Coronary artery (tissue), 2 donors: Measurements from ENCODE around the gene HIVEP2.

ENCODE experiments used
- DNase-seq: peaks from one replicate; pipeline ENCODE4 v3.0.0-alpha.2; 2017; ENCODE audit warnings: low spot score
- H3K27ac ChIP-seq, 2 donors: fragments of 200-600 bp; sonication (generic); one replicate each; pipeline ENCODE4 v1.5.1; 2016 to 2019
- H3K4me3 ChIP-seq: fragments of 200-600 bp; sonication (generic); 2 replicates; pipeline ENCODE4 v1.5.1; 2016; ENCODE audit warnings: mild to moderate bottlenecking, moderate library complexity
- TF ChIP-seq, protein P1 (sequence below): fragments of 200-600 bp; sonication (generic); IDR thresholded peaks from one replicate; pipeline ENCODE4 v1.5.1; 2019; ENCODE audit warnings: antibody characterized with exemption

Gene HIVEP2

DNA sequence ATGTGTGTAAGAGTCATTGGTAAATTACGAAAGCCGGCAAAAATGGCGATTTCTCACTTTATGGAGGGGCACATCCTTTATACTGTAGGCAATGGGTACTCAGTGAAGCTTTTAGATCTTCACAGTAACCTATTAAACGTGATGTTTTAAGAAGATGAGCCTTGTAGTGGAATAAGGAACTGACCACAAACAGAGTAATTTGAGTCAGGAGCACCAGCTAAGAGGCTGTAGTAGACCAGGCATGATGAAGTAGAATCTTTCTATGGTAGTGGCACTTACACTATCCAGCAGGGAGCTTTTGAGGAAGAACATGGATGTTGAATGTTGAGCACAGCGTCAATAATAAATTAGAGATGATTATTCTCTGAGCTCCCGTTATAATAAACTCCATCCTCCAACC lies 65.9 kb downstream of the HIVEP2 start:
- Histone ChIP-seq H3K27ac (no peak overlapping the region), H3K4me3 (no peak overlapping the region)
- TF ChIP-seq, protein P1, sequence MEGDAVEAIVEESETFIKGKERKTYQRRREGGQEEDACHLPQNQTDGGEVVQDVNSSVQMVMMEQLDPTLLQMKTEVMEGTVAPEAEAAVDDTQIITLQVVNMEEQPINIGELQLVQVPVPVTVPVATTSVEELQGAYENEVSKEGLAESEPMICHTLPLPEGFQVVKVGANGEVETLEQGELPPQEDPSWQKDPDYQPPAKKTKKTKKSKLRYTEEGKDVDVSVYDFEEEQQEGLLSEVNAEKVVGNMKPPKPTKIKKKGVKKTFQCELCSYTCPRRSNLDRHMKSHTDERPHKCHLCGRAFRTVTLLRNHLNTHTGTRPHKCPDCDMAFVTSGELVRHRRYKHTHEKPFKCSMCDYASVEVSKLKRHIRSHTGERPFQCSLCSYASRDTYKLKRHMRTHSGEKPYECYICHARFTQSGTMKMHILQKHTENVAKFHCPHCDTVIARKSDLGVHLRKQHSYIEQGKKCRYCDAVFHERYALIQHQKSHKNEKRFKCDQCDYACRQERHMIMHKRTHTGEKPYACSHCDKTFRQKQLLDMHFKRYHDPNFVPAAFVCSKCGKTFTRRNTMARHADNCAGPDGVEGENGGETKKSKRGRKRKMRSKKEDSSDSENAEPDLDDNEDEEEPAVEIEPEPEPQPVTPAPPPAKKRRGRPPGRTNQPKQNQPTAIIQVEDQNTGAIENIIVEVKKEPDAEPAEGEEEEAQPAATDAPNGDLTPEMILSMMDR: no peak
- no peak for DNase-seq

GRCh38 chr6:142878407-142878806 lies 66.6 kb downstream of the HIVEP2 start:
- no peak for DNase-seq
- H3K27ac ChIP-seq: no peak overlapping the region
- TF ChIP-seq, protein P1: no peak
- H3K4me3 ChIP-seq: no peak overlapping the region

DNA sequence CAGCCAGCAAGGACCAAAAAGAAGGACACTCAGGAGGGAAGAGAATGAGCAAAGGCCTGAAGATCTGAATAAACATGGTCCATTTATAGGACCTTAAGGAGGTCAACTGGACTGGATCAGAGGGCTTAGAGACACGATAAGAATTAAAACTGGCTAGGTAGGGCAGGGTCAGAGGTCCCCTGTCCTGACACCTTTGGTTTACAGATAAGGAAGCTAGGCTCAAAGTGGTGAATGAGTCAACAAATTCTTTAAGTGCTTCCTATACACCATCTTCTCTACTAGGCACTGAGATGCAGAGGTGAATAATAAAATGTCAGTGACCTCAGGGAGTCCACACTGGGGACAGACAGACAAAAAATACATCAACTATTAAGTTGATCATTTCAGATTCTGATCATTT lies 70.3 kb downstream of the HIVEP2 start:
- TF ChIP-seq, protein P1: no peak
- no peak for DNase-seq
- no peak overlapping the region for H3K27ac ChIP-seq
- no peak overlapping the region for H3K4me3 ChIP-seq

DNA sequence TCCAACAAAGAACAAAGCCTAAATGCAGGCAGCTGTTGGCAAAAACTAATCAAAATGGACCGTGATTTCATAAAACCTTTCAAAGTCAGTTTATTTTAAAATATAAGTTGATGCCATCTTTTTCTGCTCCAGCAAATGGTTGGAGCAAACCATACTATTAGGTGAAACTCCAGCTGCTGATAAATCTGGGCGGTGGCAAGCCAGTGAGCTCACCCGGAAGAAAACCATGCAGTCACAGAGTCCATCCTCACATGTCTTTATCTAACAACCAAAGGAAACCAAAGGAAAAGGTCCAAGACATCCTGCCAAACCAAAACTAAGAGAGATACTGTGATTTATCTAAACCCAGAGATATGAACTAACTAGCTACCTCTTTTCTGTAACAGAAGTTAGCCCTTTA lies 72.6 kb downstream of the HIVEP2 start:
- TF ChIP-seq, protein P1: no peak
- peak overlapping the region; percentile 35 to 66 for H3K27ac ChIP-seq
- no peak for DNase-seq
- H3K4me3 ChIP-seq: no peak overlapping the region

GRCh38 chr6:142871910-142872331 lies 73.1 kb downstream of the HIVEP2 start:
- no peak for DNase-seq
- peak overlapping the region; percentile 35 to 66 for H3K27ac ChIP-seq
- no peak overlapping the region for H3K4me3 ChIP-seq
- TF ChIP-seq, protein P1: no peak

DNA sequence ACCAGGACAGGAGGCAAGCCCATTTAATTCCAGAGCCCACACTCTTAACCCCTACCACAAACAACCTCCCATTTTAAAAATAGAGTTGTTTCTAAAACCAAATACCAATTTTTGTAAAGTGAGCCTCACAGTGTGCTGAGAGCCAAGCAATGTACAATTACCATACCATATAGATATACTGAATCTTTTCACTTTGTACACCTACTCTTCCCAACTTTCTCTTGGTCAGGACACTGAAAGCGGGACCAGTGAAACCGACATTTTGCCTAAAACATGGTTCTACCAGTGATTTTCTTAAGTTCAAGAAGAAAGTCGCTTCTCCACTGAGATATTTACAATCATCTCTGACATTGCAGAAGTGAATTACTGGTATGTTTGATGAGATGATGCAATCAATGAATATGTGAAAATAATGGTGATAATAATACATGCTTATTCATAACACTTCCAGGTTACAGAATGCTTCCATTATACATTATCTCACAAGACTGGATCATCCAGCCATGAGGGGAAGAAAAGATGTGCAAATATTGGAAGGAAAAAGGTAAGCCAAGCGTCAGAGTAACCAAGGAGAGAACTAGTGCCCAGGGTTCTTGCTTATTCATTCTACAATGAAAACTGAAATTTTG lies 74.1 kb downstream of the HIVEP2 start:
- Histone ChIP-seq H3K4me3 (no peak overlapping the region), H3K27ac (no peak overlapping the region)
- DNase-seq: no peak
- TF ChIP-seq, protein P1: no peak

- TF ChIP-seq, protein P1: no peak
Measured at GRCh38 chr6:142868917-142869316, 76.1 kb downstream of the HIVEP2 start.

More at GRCh38 chr6:142868917-142869316, 76.1 kb downstream of the HIVEP2 start:
- no peak overlapping the region for H3K4me3 ChIP-seq
- no peak for DNase-seq
- H3K27ac ChIP-seq: no peak overlapping the region
